GM12878 (cell line): ENCODE measurements around the gene TNFRSF8. TPM values are rescaled to one million over a fixed set of nuclear protein-coding genes. Genes with fewer than 3 reads are reported as not detected.

Experiments
- ATAC-seq: fragments of 200-7000 bp; cut with Tn5 transposase; 3 replicates; pipeline ENCODE4 v1.9.1; 2020; ENCODE audit warnings: mild to moderate bottlenecking, moderate library complexity
- BruUV-seq: library from RNA; stranded (reverse); fragments of 400-500 nt; replicated peaks from 2 replicates; lab custom pipeline; 2021; lab: Mats Ljungman, UMichigan
- CTCF ChIA-PET: fragments of 300-600 bp; sonication (Branson Sonifier 250); formaldehyde crosslinking; extraction: SDS; loops from one replicate; lab custom pipeline; 2021; ENCODE audit warnings: inconsistent platforms; lab: Yijun Ruan, JAX
- POLR2A ChIA-PET: fragments of 350-600 bp; formaldehyde crosslinking; extraction: SDS; loops from one replicate; lab custom pipeline; 2021; ENCODE audit warnings: inconsistent platforms; lab: Charles Lee
- RAD21 ChIA-PET: fragments of 300-600 bp; sonication (Branson Sonifier 250); formaldehyde crosslinking; loops from one replicate; lab custom pipeline; 2023; ENCODE audit warnings: antibody characterized with exemption; ENCODE audit not compliant: unreplicated experiment; lab: Charles Lee
- SMC1A ChIA-PET: fragments of 300-600 bp; sonication (Branson Sonifier 250); formaldehyde crosslinking; loops from one replicate; lab custom pipeline; 2023; ENCODE audit not compliant: unreplicated experiment, uncharacterized antibody; lab: Charles Lee
- DNase-seq: peaks from one replicate; pipeline ENCODE4 v3.0.0-alpha.2; 2011; ENCODE audit warnings: low read depth, low spot score
- FAIRE-seq: peaks from 3 replicates; lab custom pipeline; 2011; peaks lifted over from hg19 to GRCh38; lab: Jason Lieb, UNC
- H2AFZ ChIP-seq: 2 replicates; pipeline ENCODE4 v1.6.0; 2011; ENCODE audit warnings: low read depth, low read length, control low read depth; ENCODE audit not compliant: control insufficient read depth
- H3K27ac ChIP-seq: 2 replicates; pipeline ENCODE4 v1.5.1; 2011; ENCODE audit warnings: control low read depth; ENCODE audit not compliant: control insufficient read depth, insufficient read depth
- H3K27me3 ChIP-seq, 2 experiments: replicated peaks in 1 of 2; 2 replicates each; pipeline versions ENCODE4 v1.6.0 to v1.6.1; 2011; ENCODE audit warnings: low read length in 1 of 2; ENCODE audit not compliant: control insufficient read depth in 2 of 2, insufficient read depth in 2 of 2
- H3K36me3 ChIP-seq, 2 experiments: 2 replicates each; pipeline ENCODE4 v1.5.1; 2011; ENCODE audit warnings: low read length in 1 of 2; ENCODE audit not compliant: control insufficient read depth in 2 of 2, insufficient read depth in 2 of 2
- H3K4me1 ChIP-seq: 2 replicates; pipeline ENCODE4 v1.6.1; 2011; ENCODE audit warnings: mild to moderate bottlenecking, low read length, moderate library complexity, mixed read lengths; ENCODE audit not compliant: control insufficient read depth, insufficient read depth
- H3K4me2 ChIP-seq: 2 replicates; pipeline ENCODE4 v1.6.0; 2011; ENCODE audit warnings: control low read depth; ENCODE audit not compliant: control insufficient read depth, insufficient read depth
- H3K4me3 ChIP-seq: fragments of 200-600 bp; sonication (generic); 2 replicates; pipeline ENCODE4 v1.5.1; 2016
- H3K79me2 ChIP-seq: 2 replicates; pipeline ENCODE4 v1.6.0; 2011; ENCODE audit warnings: low read length; ENCODE audit not compliant: control insufficient read depth, insufficient read depth
- H3K9ac ChIP-seq: 2 replicates; pipeline ENCODE4 v1.8.0; 2011; ENCODE audit warnings: low read length, control low read depth, mixed read lengths; ENCODE audit not compliant: control insufficient read depth, insufficient read depth
- H3K9me3 ChIP-seq: replicated peaks from 3 replicates; pipeline ENCODE4 v1.5.1; 2011; ENCODE audit warnings: mild to moderate bottlenecking, low read length; ENCODE audit not compliant: control insufficient read depth, insufficient read depth
- H4K20me1 ChIP-seq: 2 replicates; pipeline ENCODE4 v1.6.0; 2011; ENCODE audit not compliant: control insufficient read depth, insufficient read depth
- CBFB ChIP-seq: IDR thresholded peaks from 2 replicates; pipeline ENCODE4 v1.6.1; 2016; ENCODE audit warnings: antibody characterized with exemption, low read depth
- CHD1 ChIP-seq: IDR thresholded peaks from 2 replicates; pipeline ENCODE4 v1.6.1; 2012; ENCODE audit warnings: low read depth, low read length, improper control_type of control experiment
- FOXM1 ChIP-seq: IDR thresholded peaks from 2 replicates; pipeline ENCODE4 v1.6.1; 2012; ENCODE audit warnings: low read depth, mild to moderate bottlenecking, inconsistent platforms, low read length, moderate library complexity
- KDM1A ChIP-seq: fragments of 200-600 bp; sonication (generic); IDR thresholded peaks from 2 replicates; pipeline ENCODE4 v1.6.1; 2016; ENCODE audit warnings: borderline replicate concordance
- SMARCA5 ChIP-seq: fragments of 450-650 bp; IDR thresholded peaks from 2 replicates; pipeline ENCODE4 v1.6.1; 2017; ENCODE audit warnings: mild to moderate bottlenecking
- SPI1 ChIP-seq: IDR thresholded peaks from 2 replicates; pipeline ENCODE4 v1.6.1; 2011; ENCODE audit warnings: low read depth, mild to moderate bottlenecking, low read length, moderate library complexity, borderline replicate concordance; ENCODE audit not compliant: insufficient read depth
- WRNIP1 ChIP-seq: IDR thresholded peaks from 2 replicates; pipeline ENCODE4 v1.6.1; 2011; ENCODE audit warnings: low read depth, low read length, improper control_type of control experiment, borderline replicate concordance
- ZNF217 ChIP-seq: fragments of 450-650 bp; IDR thresholded peaks from 2 replicates; pipeline ENCODE4 v1.6.1; 2017; ENCODE audit warnings: antibody characterized with exemption, mild to moderate bottlenecking
- ZZZ3 ChIP-seq: IDR thresholded peaks from 2 replicates; pipeline ENCODE4 v1.6.1; 2011; ENCODE audit warnings: low read depth; ENCODE audit not compliant: control insufficient read depth, insufficient read length
- WGBS: methylation state at CpG from one replicate; pipeline ENCODE4 v1.1.6; 2016; ENCODE audit warnings: low lambda C conversion rate; ENCODE audit not compliant: insufficient replicate concordance, insufficient coverage; ENCODE audit errors: missing lambda C conversion rate; 5-methylcytosine and 5-hydroxymethylcytosine counted together
- in situ Hi-C: fragments of 300-500 bp; cut with MboI; formaldehyde crosslinking; loops from 9 replicates; pipeline ENCODE4 v1.14.3; 2018; ENCODE audit warnings: mixed read lengths
- intact Hi-C: fragments of 100-400 bp; cut with micrococcal nuclease; formaldehyde crosslinking; loops from one replicate; pipeline ENCODE4 v1.14.2; 2022; ENCODE audit not compliant: unreplicated experiment
- polyA plus RNA-seq, 11 experiments: library from polyadenylated mRNA; depleted of rRNA in 4 of 11; unstranded in 6 of 11; stranded (reverse) in 5 of 11; fragments of >200 nt; fragmentation: Nextera tagmentation in 4 of 11; fragmentation: Illumina TruSeq in 1 of 11; extraction: Ambion mirVana in 4 of 11; extraction: Trizol in 1 of 11; gene quantifications; 1 replicate in 1 of 11; 2 replicates in 10 of 11; pipeline versions ENCODE4 v1.2.1 to v1.2.3, GENCODE V29; 2011 to 2016; ENCODE audit warnings: inconsistent platforms in 2 of 11, missing spikeins in 2 of 11, low read depth in 1 of 11
- total RNA-seq, 4 experiments: library from RNA; depleted of rRNA in 3 of 4; stranded (reverse); fragments of >200 nt in 3 of 4; fragmentation: Illumina TruSeq in 1 of 4; extraction: Trizol in 1 of 4; gene quantifications; 2 replicates each; pipeline versions ENCODE4 v1.2.1 to v1.2.3, GENCODE V29; 2013 to 2021

Gene TNFRSF8
- total and polyA plus RNA-seq, 10 of the 15 experiments (the other 5 are each of a cell fraction or from before 2014, with no cell fraction given): 9.8 to 114 (median 58.8) TPM

GRCh38 chr1:12159816-12160215 lies 96.7 kb downstream of the TNFRSF8 start:
- BruUV-seq: no TSS peak
- Histone ChIP-seq H3K27ac (no peak overlapping the region), H3K9me3 (no peaks in the 10 kb centered on the region), H3K4me2 (no peak overlapping the region), H2AFZ (no peak overlapping the region), H3K4me1 (peaks cover 72% of the 10 kb centered on the region), H4K20me1 (no peaks in the 10 kb centered on the region), H3K4me3 (no peak overlapping the region), H3K27me3 (no peaks in the 10 kb centered on the region), H3K79me2 (no peaks in the 10 kb centered on the region), H3K9ac (no peak overlapping the region), H3K36me3 (no peaks in the 10 kb centered on the region)
- RAD21 ChIA-PET: interaction anchor here (0.6 to 5.1 kb wide), 6 partner anchors 9 to 119 kb away, joined by 3 to 118 read pairs (median 4); no protein-coding TSS in a partner anchor
- SMC1A ChIA-PET: interaction anchor here (0.6 to 20.8 kb wide), 8 partner anchors 9 to 276 kb away, joined by 3 to 347 read pairs (median 4); no protein-coding TSS in a partner anchor
- in situ Hi-C loops: loop anchor here (25.0 kb wide), 1 partner anchor 1577 kb away; no protein-coding TSS in a partner anchor
- intact Hi-C loops: loop anchor here (5.0 kb wide), 2 partner anchors 37 to 113 kb away; no protein-coding TSS in a partner anchor
- WGBS: 57% methylated on average over 7 of the region's 7 CpGs
- CTCF ChIA-PET: interaction anchor here (1.1 to 4.1 kb wide), 2 partner anchors 35 to 37 kb away, joined by 3 to 29 read pairs; no protein-coding TSS in a partner anchor
- POLR2A ChIA-PET: interaction anchor here (0.6 to 5.2 kb wide), 6 partner anchors 9 to 141 kb away, joined by 4 to 166 read pairs (median 6); partner anchors contain the start of gene MIIP
- no peak for ATAC-seq
- DNase-seq: no peak
- TF ChIP-seq WRNIP1 (no peak), SPI1 (peak; percentile 56; the same call in 1 of the 2 replicates), FOXM1 (no peak), CHD1 (no peak)
- FAIRE-seq: no peak

DNA sequence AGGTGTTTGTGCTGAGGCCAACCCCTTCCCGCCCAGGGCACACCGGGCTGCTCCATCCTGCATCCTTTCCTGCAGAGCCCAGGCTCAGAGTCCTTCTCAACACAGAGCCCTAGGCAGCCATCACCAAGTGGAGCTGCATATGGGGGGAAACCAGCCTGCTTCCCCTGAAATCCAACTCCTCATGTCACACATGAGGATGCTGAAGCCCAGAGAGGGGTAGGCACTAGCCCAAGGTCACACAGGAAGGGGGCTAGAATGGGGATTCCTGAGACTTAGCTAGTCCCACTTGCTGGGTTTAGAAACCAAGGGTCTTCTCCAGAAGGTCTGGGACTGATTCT lies 98.2 kb downstream of the TNFRSF8 start:
- peaks cover 82% of the 10 kb centered on the region for H3K4me1 ChIP-seq
- BruUV-seq: no TSS peak
- H3K27ac ChIP-seq: peak overlapping the region; percentile 89
- 73% methylated on average over 2 of the region's 2 CpGs for WGBS
- no peaks in the 10 kb centered on the region for H3K79me2 ChIP-seq
- no peak for DNase-seq
- no peaks in the 10 kb centered on the region for H3K27me3 ChIP-seq
- TF ChIP-seq KDM1A: 0 out of 2 replicates have a peak, but pooled peaks have one; percentile 58
- peak; percentile 94 for TF ChIP-seq SMARCA5
- 0 out of 2 replicates have a peak, but pooled peaks have one; percentile 26 for TF ChIP-seq CBFB
- no peak for TF ChIP-seq ZZZ3
- TF ChIP-seq ZNF217: peak; percentile 92
- in situ Hi-C loops: loop anchor here (25.0 kb wide), 1 partner anchor 1576 kb away; no protein-coding TSS in a partner anchor
- peak overlapping the region; percentile 73 for H3K4me2 ChIP-seq
- peak overlapping the region; percentile 52 for H3K9ac ChIP-seq
- no peak overlapping the region for H3K4me3 ChIP-seq
- ChIA-PET SMC1A (interaction anchor here (0.9 to 20.8 kb wide), 5 partner anchors 13 to 41 kb away, joined by 3 to 347 read pairs (median 5); no protein-coding TSS in a partner anchor), POLR2A (interaction anchor here (0.8 to 5.2 kb wide), 6 partner anchors 12 to 109 kb away, joined by 3 to 166 read pairs (median 4); no protein-coding TSS in a partner anchor), RAD21 (interaction anchor here (1.0 to 5.1 kb wide), 6 partner anchors 10 to 110 kb away, joined by 3 to 118 read pairs (median 4); no protein-coding TSS in a partner anchor), CTCF (interaction anchor here (1.0 to 4.1 kb wide), 6 partner anchors 11 to 49 kb away, joined by 3 to 47 read pairs (median 4); no protein-coding TSS in a partner anchor)
- H3K36me3 ChIP-seq: no peaks in the 10 kb centered on the region
- H4K20me1 ChIP-seq: no peaks in the 10 kb centered on the region
- no peak for FAIRE-seq
- intact Hi-C loops: loop anchor here (5.0 kb wide), 2 partner anchors 36 to 114 kb away; no protein-coding TSS in a partner anchor
- ATAC-seq: no peak
- H3K9me3 ChIP-seq: no peaks in the 10 kb centered on the region
- no peak overlapping the region for H2AFZ ChIP-seq
